Sigmoid colon (tissue), 7 donors: ENCODE measurements around the gene TARBP2. TPM values are rescaled to one million over a fixed set of nuclear protein-coding genes. Genes with fewer than 3 reads are reported as not detected.
A peak's percentile ranks its signal among the peaks of the same experiment; 100 is the strongest.

Experiments used
- DNase-seq: peaks from one replicate; pipeline ENCODE4 v3.0.0-alpha.2; 2019
- H3K27ac ChIP-seq, 4 donors: fragments of 200-600 bp; sonication (generic); one replicate each; pipeline ENCODE4 v1.5.1; 2016 to 2019; ENCODE audit warnings: mild to moderate bottlenecking in 1 of 4
- H3K27me3 ChIP-seq, 3 donors: fragments of 200-600 bp; sonication (generic); one replicate each; pipeline ENCODE4 v1.5.1; 2019; ENCODE audit warnings: mild to moderate bottlenecking in 1 of 3
- H3K36me3 ChIP-seq, 4 donors: fragments of 200-600 bp; sonication (generic); one replicate each; pipeline ENCODE4 v1.5.1; 2016 to 2019
- H3K4me1 ChIP-seq, 4 donors: fragments of 200-600 bp; sonication (generic); one replicate each; pipeline ENCODE4 v1.5.1; 2017 to 2019
- H3K4me3 ChIP-seq, 4 donors: fragments of 200-600 bp; sonication (generic); one replicate each; pipeline ENCODE4 v1.5.1; 2017 to 2019; ENCODE audit warnings: mild to moderate bottlenecking in 2 of 4, moderate library complexity in 1 of 4
- H3K9me3 ChIP-seq, 4 donors: fragments of 200-600 bp in 3 of 4; sonication (generic) in 3 of 4; one replicate each; pipeline versions ENCODE4 v1.5.1 to v1.6.1; 2013 to 2019
- EP300 ChIP-seq, 4 donors: sonication (generic); formaldehyde crosslinking; IDR thresholded peaks; one replicate each; pipeline ENCODE4 v1.6.1; 2017; ENCODE audit warnings: antibody characterized with exemption in 4 of 4
- POLR2A ChIP-seq, 2 donors: fragments of 450-650 bp; IDR thresholded peaks; one replicate each; pipeline ENCODE4 v1.6.1; 2016; ENCODE audit warnings: antibody characterized with exemption in 2 of 2, mild to moderate bottlenecking in 2 of 2, moderate library complexity in 2 of 2
- POLR2AphosphoS5 ChIP-seq, 4 donors: sonication (generic); formaldehyde crosslinking; IDR thresholded peaks; one replicate each; pipeline ENCODE4 v1.6.1; 2017; ENCODE audit warnings: antibody characterized with exemption in 4 of 4
- WGBS, 2 donors: extraction: QIAGEN DNeasy Blood & Tissue Kit; methylation state at CpG; one replicate each; pipeline ENCODE4 v1.1.7; 2013; 5-methylcytosine and 5-hydroxymethylcytosine counted together
- intact Hi-C: fragments of 100-400 bp; cut with DNase I; formaldehyde crosslinking; loops from one replicate; pipeline ENCODE4 v1.15.1; 2023
- polyA plus RNA-seq, 3 donors: library from polyadenylated mRNA; stranded (reverse); fragments of 200-250 nt; gene quantifications; one replicate each; pipeline ENCODE4 v1.2.3, GENCODE V29; 2013
- total RNA-seq, 4 donors: library from RNA; depleted of rRNA; stranded (reverse); fragments of >200 nt; gene quantifications; one replicate each; pipeline ENCODE4 v1.1.0, GENCODE V29; 2016
- TF ChIP-seq, protein P1 (sequence below), 4 experiments: fragments of 450-650 bp in 3 of 4; fragments of 200-600 bp in 1 of 4; IDR thresholded peaks; one replicate each; pipeline ENCODE4 v1.5.1; 2016 to 2019; ENCODE audit warnings: antibody characterized with exemption in 4 of 4, mild to moderate bottlenecking in 3 of 4, moderate library complexity in 2 of 4
- donor health status: healthy with polysubstance abuse.
- donor health status: Bipolar disorder and iron deficiency.
- donor health status: healthy.

Gene TARBP2
- total and polyA plus RNA-seq, 7 donors = 16.1 to 29.9 (median 19.7) TPM

DNA sequence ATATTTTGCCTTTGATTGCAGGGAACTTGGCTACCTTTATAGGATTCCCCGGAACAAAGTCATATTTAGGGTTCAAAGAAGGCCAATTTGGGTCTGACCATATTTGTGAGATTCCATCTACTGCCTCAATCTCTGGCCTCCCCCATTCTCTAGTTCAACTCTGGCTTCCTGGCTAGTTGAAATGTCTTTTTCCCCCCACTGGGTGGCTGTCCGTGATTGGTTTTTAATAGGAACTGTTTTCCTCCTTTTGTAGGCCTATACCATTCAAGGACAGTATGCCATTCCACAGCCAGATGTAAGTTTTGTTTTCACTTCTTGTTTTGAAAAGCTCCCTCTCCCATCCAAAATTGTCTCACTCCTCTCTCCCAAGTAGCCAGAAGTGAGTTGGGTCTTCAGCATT, 35.4 kb upstream of the TARBP2 start:
- H3K4me1 ChIP-seq = peaks cover 0 to 12% (median 9%) of the 10 kb centered on the region in 4 donors
- peaks cover 82 to 100% (median 99%) of the 10 kb centered on the region in 4 donors for H3K36me3 ChIP-seq
- no peak for DNase-seq
- WGBS, 2 donors = 66 to 73% methylated on average over 2 of the region's 2 CpGs
- TF ChIP-seq EP300 (IDR thresholded peaks at IDR 0.05) (no peak), POLR2AphosphoS5 (IDR thresholded peaks at IDR 0.05) (no peak), POLR2A (IDR thresholded peaks at IDR 0.05) (no peak)
- TF ChIP-seq, protein P1, sequence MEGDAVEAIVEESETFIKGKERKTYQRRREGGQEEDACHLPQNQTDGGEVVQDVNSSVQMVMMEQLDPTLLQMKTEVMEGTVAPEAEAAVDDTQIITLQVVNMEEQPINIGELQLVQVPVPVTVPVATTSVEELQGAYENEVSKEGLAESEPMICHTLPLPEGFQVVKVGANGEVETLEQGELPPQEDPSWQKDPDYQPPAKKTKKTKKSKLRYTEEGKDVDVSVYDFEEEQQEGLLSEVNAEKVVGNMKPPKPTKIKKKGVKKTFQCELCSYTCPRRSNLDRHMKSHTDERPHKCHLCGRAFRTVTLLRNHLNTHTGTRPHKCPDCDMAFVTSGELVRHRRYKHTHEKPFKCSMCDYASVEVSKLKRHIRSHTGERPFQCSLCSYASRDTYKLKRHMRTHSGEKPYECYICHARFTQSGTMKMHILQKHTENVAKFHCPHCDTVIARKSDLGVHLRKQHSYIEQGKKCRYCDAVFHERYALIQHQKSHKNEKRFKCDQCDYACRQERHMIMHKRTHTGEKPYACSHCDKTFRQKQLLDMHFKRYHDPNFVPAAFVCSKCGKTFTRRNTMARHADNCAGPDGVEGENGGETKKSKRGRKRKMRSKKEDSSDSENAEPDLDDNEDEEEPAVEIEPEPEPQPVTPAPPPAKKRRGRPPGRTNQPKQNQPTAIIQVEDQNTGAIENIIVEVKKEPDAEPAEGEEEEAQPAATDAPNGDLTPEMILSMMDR (IDR thresholded peaks at IDR 0.05) = no peak
- no peak overlapping the region for H3K4me3 ChIP-seq
- intact Hi-C loops = no loop called here
- H3K27me3 ChIP-seq = no peaks in the 10 kb centered on the region
- no peaks in the 10 kb centered on the region for H3K9me3 ChIP-seq
- H3K27ac ChIP-seq = peak overlapping the region in 1 of 4 donors; percentile 37

DNA sequence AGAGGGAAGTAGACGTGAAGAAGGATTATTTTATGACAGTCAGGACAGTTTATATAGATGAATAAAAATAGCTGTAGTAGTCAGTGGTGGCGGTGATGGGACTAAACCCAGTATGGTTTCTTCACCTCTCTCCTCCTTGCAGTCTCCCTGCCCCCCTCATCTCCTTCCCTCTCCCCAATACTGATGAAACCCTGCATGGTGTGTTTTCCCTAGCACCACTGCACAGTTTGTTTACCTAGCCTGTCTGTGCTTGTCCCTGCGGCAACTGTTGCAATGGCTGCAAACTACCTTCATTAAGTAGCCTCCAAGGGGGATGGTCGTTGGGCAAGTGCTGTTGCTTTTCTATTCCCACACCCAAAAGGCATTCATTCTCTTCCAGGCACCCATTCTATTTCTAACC, 34.4 kb upstream of the TARBP2 start:
- Histone ChIP-seq H3K27ac (no peak overlapping the region), H3K4me3 (no peak overlapping the region), H3K27me3 (no peaks in the 10 kb centered on the region), H3K36me3 (peaks cover 79 to 100% (median 98%) of the 10 kb centered on the region in 4 donors), H3K4me1 (peaks cover 0 to 8% (median 4%) of the 10 kb centered on the region in 4 donors), H3K9me3 (no peaks in the 10 kb centered on the region)
- TF ChIP-seq POLR2AphosphoS5 (IDR thresholded peaks at IDR 0.05) (no peak), EP300 (IDR thresholded peaks at IDR 0.05) (no peak), POLR2A (IDR thresholded peaks at IDR 0.05) (no peak)
- TF ChIP-seq, protein P1 (IDR thresholded peaks at IDR 0.05) = no peak
- WGBS, 2 donors = 69 to 83% methylated on average over 4 of the region's 4 CpGs
- intact Hi-C loops = no loop called here
- no peak for DNase-seq

DNA sequence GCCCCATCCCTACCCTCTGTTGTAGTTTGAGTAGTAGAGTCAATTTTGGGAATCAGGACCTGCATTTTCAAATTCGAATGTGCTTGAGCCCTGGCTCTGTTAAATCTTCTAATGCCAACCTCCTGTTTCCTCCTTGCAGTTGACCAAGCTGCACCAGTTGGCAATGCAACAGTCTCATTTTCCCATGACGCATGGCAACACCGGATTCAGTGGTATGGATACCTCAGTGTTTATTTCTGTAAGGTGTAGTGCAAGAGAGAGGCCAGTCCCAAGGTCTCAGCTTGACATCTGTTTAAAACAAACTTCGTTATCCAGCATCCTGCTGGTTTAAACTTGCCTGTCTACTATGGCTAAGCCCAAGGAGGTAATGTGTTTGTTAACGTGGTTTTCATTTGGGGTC, 34.0 kb upstream of the TARBP2 start:
- no peaks in the 10 kb centered on the region for H3K9me3 ChIP-seq
- H3K4me1 ChIP-seq = peaks cover 0 to 9% (median 3%) of the 10 kb centered on the region in 4 donors
- H3K27ac ChIP-seq = no peak overlapping the region
- TF ChIP-seq EP300 (IDR thresholded peaks at IDR 0.05) (no peak), POLR2A (IDR thresholded peaks at IDR 0.05) (no peak), POLR2AphosphoS5 (IDR thresholded peaks at IDR 0.05) (no peak)
- TF ChIP-seq, protein P1 (IDR thresholded peaks at IDR 0.05) = no peak
- DNase-seq = no peak
- 75 to 89% methylated on average over 5 of the region's 5 CpGs for WGBS, 2 donors
- H3K36me3 ChIP-seq = peaks cover 83 to 100% (median 98%) of the 10 kb centered on the region in 4 donors
- no peaks in the 10 kb centered on the region for H3K27me3 ChIP-seq
- intact Hi-C loops = no loop called here
- H3K4me3 ChIP-seq = no peak overlapping the region

DNA sequence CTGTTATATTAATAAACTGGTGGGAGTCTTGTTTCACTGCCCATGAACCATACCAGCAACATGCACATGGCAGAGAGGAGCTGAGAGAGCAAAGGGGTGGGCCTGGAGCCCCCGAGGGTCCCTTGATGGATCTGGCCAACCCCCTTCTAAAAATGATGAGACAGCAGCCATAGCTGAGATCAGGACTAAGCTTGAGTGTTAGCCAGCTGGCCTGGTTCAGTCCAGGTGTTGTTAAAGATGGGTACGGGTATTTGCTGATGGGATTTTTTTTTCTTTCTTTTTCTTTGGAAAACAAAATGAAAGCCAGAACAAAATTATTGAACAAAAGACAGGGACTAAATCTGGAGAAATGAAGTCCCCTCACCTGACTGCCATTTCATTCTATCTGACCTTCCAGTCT, 33.2 kb upstream of the TARBP2 start:
- Histone ChIP-seq H3K27me3 (no peaks in the 10 kb centered on the region), H3K27ac (no peak overlapping the region), H3K9me3 (no peaks in the 10 kb centered on the region), H3K4me3 (no peak overlapping the region), H3K4me1 (peaks cover 0 to 16% (median 6%) of the 10 kb centered on the region in 4 donors), H3K36me3 (peaks cover 82 to 100% (median 95%) of the 10 kb centered on the region in 4 donors)
- no peak for TF ChIP-seq POLR2A (IDR thresholded peaks at IDR 0.05)
- no peak for TF ChIP-seq EP300 (IDR thresholded peaks at IDR 0.05)
- no peak for TF ChIP-seq POLR2AphosphoS5 (IDR thresholded peaks at IDR 0.05)
- TF ChIP-seq, protein P1 (IDR thresholded peaks at IDR 0.05) = no peak
- intact Hi-C loops = no loop called here
- DNase-seq = no peak
- 83 to 90% methylated on average over 2 of the region's 2 CpGs for WGBS, 2 donors

DNA sequence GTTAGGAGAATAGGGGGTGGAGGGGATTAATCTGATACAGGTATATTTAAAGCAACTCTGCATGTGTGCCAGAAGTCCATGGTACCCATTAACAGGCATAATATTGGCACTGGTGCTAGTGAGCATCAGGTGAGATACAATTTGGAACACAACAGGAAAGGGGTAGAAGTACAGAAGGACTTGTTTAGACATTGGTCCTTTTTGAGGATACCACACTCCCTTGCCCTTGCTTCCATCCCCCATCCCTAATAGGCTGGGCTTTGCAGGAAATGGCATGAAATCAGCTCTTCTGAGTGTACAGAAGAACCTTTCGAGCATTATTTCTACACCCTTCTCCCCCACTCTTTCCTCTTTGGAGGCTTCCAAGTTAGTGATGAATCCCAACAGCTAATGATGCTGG, 32.8 kb upstream of the TARBP2 start:
- no peaks in the 10 kb centered on the region for H3K27me3 ChIP-seq
- no peak overlapping the region for H3K27ac ChIP-seq
- H3K4me3 ChIP-seq = no peak overlapping the region
- H3K36me3 ChIP-seq = peaks cover 78 to 100% (median 94%) of the 10 kb centered on the region in 4 donors
- DNase-seq = no peak
- TF ChIP-seq, protein P1 (IDR thresholded peaks at IDR 0.05) = no peak
- TF ChIP-seq POLR2AphosphoS5 (IDR thresholded peaks at IDR 0.05) (no peak), POLR2A (IDR thresholded peaks at IDR 0.05) (no peak), EP300 (IDR thresholded peaks at IDR 0.05) (no peak)
- H3K4me1 ChIP-seq = peaks cover 0 to 18% (median 8%) of the 10 kb centered on the region in 4 donors
- WGBS, 2 donors = 83 to 87% methylated on average over 1 of the region's 1 CpG
- H3K9me3 ChIP-seq = no peaks in the 10 kb centered on the region
- intact Hi-C loops = no loop called here
